Astrocyte (in vitro differentiated cells and primary cell): ENCODE results near the gene INPP5K.

Source experiments
- EZH2 ChIP-seq: IDR thresholded peaks from 2 replicates; pipeline ENCODE4 v1.6.1; 2012; ENCODE audit warnings: mild to moderate bottlenecking, low read length, inconsistent platforms; ENCODE audit not compliant: insufficient read depth
- TF ChIP-seq, protein P1 (sequence below): IDR thresholded peaks from 2 replicates; pipeline ENCODE4 v1.5.1; 2011; ENCODE audit warnings: low read depth, mild to moderate bottlenecking, inconsistent platforms, low read length, moderate library complexity; ENCODE audit not compliant: insufficient read depth

DNA sequence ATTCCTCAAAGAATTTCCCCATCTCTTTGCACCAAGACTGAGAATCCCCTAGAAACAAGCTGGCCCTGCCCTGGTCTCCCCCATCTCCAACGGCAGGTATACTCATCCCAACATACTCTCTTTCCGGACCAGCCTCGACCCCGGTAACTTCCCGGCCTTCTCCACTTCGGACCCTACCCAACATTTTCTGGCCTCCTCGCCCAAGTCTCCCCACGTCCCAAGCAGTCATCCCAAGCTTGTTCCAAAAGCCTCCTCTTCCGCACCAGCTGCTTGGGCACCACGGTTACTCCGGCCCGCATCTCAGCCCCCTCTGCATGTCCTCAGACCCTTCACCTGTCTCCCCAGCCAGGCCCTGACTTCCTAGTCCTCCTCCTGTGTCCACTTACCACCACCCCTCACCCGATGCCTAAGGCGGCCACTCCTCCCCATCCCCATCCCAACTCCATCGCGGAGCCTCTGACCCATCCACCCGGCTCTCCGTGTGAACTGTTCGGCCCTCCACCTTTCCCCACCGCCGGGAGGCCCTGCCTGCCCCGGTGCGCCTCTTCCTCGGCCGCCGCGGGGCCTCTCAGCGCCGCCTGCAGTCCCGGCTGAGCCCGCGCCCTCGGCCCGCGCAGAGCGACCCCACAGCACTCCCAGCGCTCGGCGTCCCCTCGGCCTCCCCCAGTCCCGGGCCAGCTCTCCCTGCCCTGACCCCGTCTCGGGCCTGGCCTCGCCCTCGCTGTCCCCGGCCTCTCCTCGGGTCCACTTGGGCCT lies 45.2 kb upstream of the INPP5K start:
- TF ChIP-seq, protein P1, sequence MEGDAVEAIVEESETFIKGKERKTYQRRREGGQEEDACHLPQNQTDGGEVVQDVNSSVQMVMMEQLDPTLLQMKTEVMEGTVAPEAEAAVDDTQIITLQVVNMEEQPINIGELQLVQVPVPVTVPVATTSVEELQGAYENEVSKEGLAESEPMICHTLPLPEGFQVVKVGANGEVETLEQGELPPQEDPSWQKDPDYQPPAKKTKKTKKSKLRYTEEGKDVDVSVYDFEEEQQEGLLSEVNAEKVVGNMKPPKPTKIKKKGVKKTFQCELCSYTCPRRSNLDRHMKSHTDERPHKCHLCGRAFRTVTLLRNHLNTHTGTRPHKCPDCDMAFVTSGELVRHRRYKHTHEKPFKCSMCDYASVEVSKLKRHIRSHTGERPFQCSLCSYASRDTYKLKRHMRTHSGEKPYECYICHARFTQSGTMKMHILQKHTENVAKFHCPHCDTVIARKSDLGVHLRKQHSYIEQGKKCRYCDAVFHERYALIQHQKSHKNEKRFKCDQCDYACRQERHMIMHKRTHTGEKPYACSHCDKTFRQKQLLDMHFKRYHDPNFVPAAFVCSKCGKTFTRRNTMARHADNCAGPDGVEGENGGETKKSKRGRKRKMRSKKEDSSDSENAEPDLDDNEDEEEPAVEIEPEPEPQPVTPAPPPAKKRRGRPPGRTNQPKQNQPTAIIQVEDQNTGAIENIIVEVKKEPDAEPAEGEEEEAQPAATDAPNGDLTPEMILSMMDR, result no peak
- TF ChIP-seq EZH2, result no peak
